HEK293 (cell line): Measurements from ENCODE around the gene KRTAP10-5.

ENCODE experiments used
- CTCF ChIP-seq: fragments of 450-650 bp; formaldehyde crosslinking; IDR thresholded peaks from 2 replicates; pipeline ENCODE4 v1.5.1; 2016; ENCODE audit warnings: missing biosample characterization, missing genetic modification characterization
- KLF16 ChIP-seq: fragments of 450-650 bp; formaldehyde crosslinking; IDR thresholded peaks from 2 replicates; pipeline ENCODE4 v1.5.1; 2017; ENCODE audit warnings: missing biosample characterization, missing genetic modification characterization
- SETDB1 ChIP-seq: IDR thresholded peaks from one replicate; pipeline ENCODE4 v1.6.1; 2017; ENCODE audit warnings: mild to moderate bottlenecking, low read length, moderate library complexity, mixed read lengths; ENCODE audit not compliant: insufficient read length
- ZNF423 ChIP-seq: fragments of 450-650 bp; formaldehyde crosslinking; IDR thresholded peaks from 2 replicates; pipeline ENCODE4 v1.5.1; 2016; ENCODE audit warnings: missing biosample characterization, missing genetic modification characterization
- ZSCAN30 ChIP-seq: fragments of 450-650 bp; IDR thresholded peaks from 2 replicates; pipeline ENCODE4 v1.5.1; 2018; ENCODE audit warnings: missing biosample characterization, mild to moderate bottlenecking, missing genetic modification characterization, moderate library complexity

- TF ChIP-seq SETDB1 (no peak), ZSCAN30 (tag by site-specific recombination) (no peak), ZNF423 (tag by site-specific recombination) (no peak), CTCF (tag by site-specific recombination) (no peak), KLF16 (tag by site-specific recombination) (no peak)
Measured at GRCh38 chr21:44531606-44532564, 48.5 kb downstream of the KRTAP10-5 start.
